ENCODE results near the gene SLC10A2. TPM values are rescaled to one million over a fixed set of nuclear protein-coding genes. Genes with fewer than 3 reads are reported as not detected.
A peak's percentile ranks its signal among the peaks of the same experiment; 100 is the strongest.

Gene SLC10A2
- total RNA-seq, 2 experiments from 2014 or later, result not detected

- Histone ChIP-seq H2AFZ (ENCODE audit: low read length) (no peak overlapping the region), H3K4me1 (ENCODE audit: insufficient read depth, low read length, poor library complexity, severe bottlenecking) (peaks cover 35% of the 10 kb centered on the region), H3K9me3 (ENCODE audit: low read length) (peaks cover 13% of the 10 kb centered on the region; the same call in 1 of the 2 replicates), H3K9me2 (ENCODE audit: insufficient read depth, low read length) (no peaks in the 10 kb centered on the region), H3K27ac (ENCODE audit: low read depth, low read length, poor library complexity, severe bottlenecking) (no peak overlapping the region), H3K36me3 (ENCODE audit: insufficient read depth, low read length) (peaks cover 23% of the 10 kb centered on the region), H3K4me2 (ENCODE audit: low read length) (no peak overlapping the region), H3K79me2 (ENCODE audit: insufficient read depth, low read depth, low read length) (no peaks in the 10 kb centered on the region), H4K20me1 (ENCODE audit: insufficient read depth, low read length) (no peaks in the 10 kb centered on the region), H3K4me3 (ENCODE audit: low read depth, low read length, poor library complexity, severe bottlenecking) (no peak overlapping the region)
- POLR2A ChIA-PET, result interaction anchor here (0.9 to 2.6 kb wide), 3 partner anchors 10 to 25 kb away, joined by 3 to 8 read pairs (median 4); no protein-coding TSS in a partner anchor
- intact Hi-C loops (cut with micrococcal nuclease; ENCODE audit: unreplicated experiment), result no loop called here
- CTCF ChIA-PET (ENCODE audit: unreplicated experiment), result no interaction called here
- TF ChIP-seq CTCF (conservative IDR thresholded peaks at IDR 0.05; ENCODE audit: low read length), result no peak
- no peak for TF ChIP-seq EZH2phosphoT487 (IDR thresholded peaks at IDR 0.05; ENCODE audit: borderline replicate concordance, low read depth, low read length)
- DNase-seq (ENCODE audit: low spot score), result no peak
- BruUV-seq (replicated peaks), result no TSS peak
These were observed 57.0 kb downstream of the SLC10A2 start for GRCh38 chr13:103009051-103009840.

GRCh38 chr13:103007427-103007762 is 58.8 kb downstream of the SLC10A2 start:
- Histone ChIP-seq H3K9me2 (ENCODE audit: insufficient read depth, low read length) (no peaks in the 10 kb centered on the region), H2AFZ (ENCODE audit: low read length) (peak overlapping the region; percentile 83; the same call in 1 of the 2 replicates), H3K4me1 (ENCODE audit: insufficient read depth, low read length, poor library complexity, severe bottlenecking) (peaks cover 37% of the 10 kb centered on the region), H3K79me2 (ENCODE audit: insufficient read depth, low read depth, low read length) (no peaks in the 10 kb centered on the region), H3K36me3 (ENCODE audit: insufficient read depth, low read length) (peaks cover 23% of the 10 kb centered on the region), H3K4me2 (ENCODE audit: low read length) (peak overlapping the region; percentile 74), H3K4me3 (ENCODE audit: low read depth, low read length, poor library complexity, severe bottlenecking) (peak overlapping the region; percentile 26), H3K9me3 (ENCODE audit: low read length) (peaks cover 13% of the 10 kb centered on the region; the same call in 1 of the 2 replicates), H3K27ac (ENCODE audit: low read depth, low read length, poor library complexity, severe bottlenecking) (peak overlapping the region; percentile 92), H4K20me1 (ENCODE audit: insufficient read depth, low read length) (no peaks in the 10 kb centered on the region)
- no peak for TF ChIP-seq EZH2phosphoT487 (IDR thresholded peaks at IDR 0.05; ENCODE audit: borderline replicate concordance, low read depth, low read length)
- TF ChIP-seq CTCF (conservative IDR thresholded peaks at IDR 0.05; ENCODE audit: low read length), result no peak
- intact Hi-C loops (cut with micrococcal nuclease; ENCODE audit: unreplicated experiment), result loop anchor here (2.0 kb wide), 1 partner anchor 23 kb away; no protein-coding TSS in a partner anchor
- POLR2A ChIA-PET, result interaction anchor here (1.5 kb wide), 1 partner anchor 22 kb away, joined by 3 read pairs; no protein-coding TSS in a partner anchor
- CTCF ChIA-PET (ENCODE audit: unreplicated experiment), result no interaction called here
- no peak for DNase-seq (ENCODE audit: low spot score)
- no TSS peak for BruUV-seq (replicated peaks)

Measured in OCI-LY7 (cell line).